H1 (cell line): Measurements from ENCODE around the gene HOXB5. TPM values are rescaled to one million over a fixed set of nuclear protein-coding genes. Genes with fewer than 3 reads are reported as not detected.

Experiments used
- CTCF ChIA-PET: fragments of 300-600 bp; sonication (Branson Sonifier 250); formaldehyde crosslinking; loops from one replicate; lab custom pipeline; 2021; ENCODE audit not compliant: partially characterized antibody; lab: Charles Lee
- POLR2A ChIA-PET: fragments of 300-600 bp; sonication (Branson Sonifier 250); formaldehyde crosslinking; loops from one replicate; lab custom pipeline; 2021; ENCODE audit warnings: inconsistent platforms; ENCODE audit not compliant: partially characterized antibody; lab: Charles Lee
- DNase-seq, 2 experiments: peaks; one replicate each; pipeline versions ENCODE4 v3.0.0 to v3.0.0-alpha.2; 2010 to 2022; ENCODE audit warnings: low spot score in 2 of 2, low read depth in 1 of 2, mixed read lengths in 1 of 2
- FAIRE-seq: peaks from 2 replicates; lab custom pipeline; 2011; peaks lifted over from hg19 to GRCh38; lab: Jason Lieb, UNC
- H2AFZ ChIP-seq: 2 replicates; pipeline ENCODE4 v1.8.1; 2012; ENCODE audit warnings: low read length, inconsistent platforms
- H2AK5ac ChIP-seq: 2 replicates; pipeline ENCODE4 v1.6.1; 2013; ENCODE audit warnings: low read depth, low read length
- H2BK120ac ChIP-seq: replicated peaks from 2 replicates; pipeline ENCODE3; 2013; ENCODE audit warnings: low read depth, low read length, inconsistent platforms
- H2BK12ac ChIP-seq: 2 replicates; pipeline ENCODE4 v1.6.1; 2013; ENCODE audit warnings: low read depth, low read length
- H2BK15ac ChIP-seq: 2 replicates; pipeline ENCODE4 v1.6.1; 2013; ENCODE audit warnings: low read length
- H2BK20ac ChIP-seq: 2 replicates; pipeline ENCODE4 v1.6.1; 2013; ENCODE audit warnings: low read length
- H2BK5ac ChIP-seq: 2 replicates; pipeline ENCODE4 v1.6.1; 2013; ENCODE audit warnings: low read depth, low read length
- H3K14ac ChIP-seq: 2 replicates; pipeline ENCODE4 v1.6.1; 2013; ENCODE audit warnings: inconsistent platforms; ENCODE audit not compliant: insufficient read length
- H3K18ac ChIP-seq: 2 replicates; pipeline ENCODE4 v1.6.1; 2013; ENCODE audit warnings: low read length; ENCODE audit errors: extremely low read depth
- H3K23ac ChIP-seq: 2 replicates; pipeline ENCODE4 v1.6.1; 2013; ENCODE audit warnings: inconsistent platforms; ENCODE audit not compliant: insufficient read length
- H3K23me2 ChIP-seq: 2 replicates; pipeline ENCODE4 v1.6.1; 2013; ENCODE audit warnings: low read depth, low read length
- H3K27ac ChIP-seq: 2 replicates; pipeline ENCODE4 v1.6.1; 2011; ENCODE audit warnings: low read depth, low read length, inconsistent platforms
- H3K27me3 ChIP-seq, 4 experiments: replicated peaks in 1 of 4; 1 replicate in 1 of 4; 2 replicates in 3 of 4; pipeline versions ENCODE4 v1.6.1 to v1.8.1; 2011 to 2013; ENCODE audit warnings: low read length in 3 of 4, mild to moderate bottlenecking in 3 of 4, inconsistent platforms in 2 of 4, mixed read lengths in 2 of 4, moderate library complexity in 1 of 4; ENCODE audit not compliant: control insufficient read depth in 3 of 4, insufficient read depth in 3 of 4; ENCODE audit errors: extremely low read depth in 1 of 4
- H3K36me3 ChIP-seq, 4 experiments: 2 replicates each; pipeline versions ENCODE4 v1.6.1 to v1.8.1; 2011 to 2013; ENCODE audit warnings: mild to moderate bottlenecking in 4 of 4, low read length in 3 of 4, moderate library complexity in 2 of 4, control low read depth in 1 of 4, inconsistent platforms in 1 of 4; ENCODE audit not compliant: insufficient read depth in 4 of 4, control insufficient read depth in 2 of 4
- H3K4ac ChIP-seq: replicated peaks from 2 replicates; pipeline ENCODE3; 2013; ENCODE audit warnings: low read length, low read depth, mixed read lengths, inconsistent platforms; ENCODE audit not compliant: insufficient read length
- H3K4me1 ChIP-seq, 4 experiments: replicated peaks in 1 of 4; 1 replicate in 1 of 4; 2 replicates in 3 of 4; pipeline versions ENCODE4 v1.6.1 to v1.8.1; 2011 to 2013; ENCODE audit warnings: low read length in 3 of 4, inconsistent platforms in 2 of 4, mixed read lengths in 1 of 4; ENCODE audit not compliant: insufficient read depth in 4 of 4, control insufficient read depth in 3 of 4
- H3K4me2 ChIP-seq, 2 experiments: 2 replicates each; pipeline versions ENCODE4 v1.6.1 to v1.8.1; 2011 to 2013; ENCODE audit warnings: low read depth in 2 of 2, low read length in 2 of 2, control low read depth in 1 of 2, inconsistent platforms in 1 of 2, mild to moderate bottlenecking in 1 of 2; ENCODE audit not compliant: insufficient read depth in 1 of 2
- H3K4me3 ChIP-seq, 4 experiments: fragments of 200-600, 300-600 bp in 1 of 4; sonication (generic), shearing (Covaris generic), sonication (Bioruptor Twin) in 1 of 4; 2 replicates each; pipeline versions ENCODE4 v1.5.1 to v1.8.1; 2011 to 2016; ENCODE audit warnings: low read length in 4 of 4, low read depth in 3 of 4, control low read depth in 2 of 4, inconsistent platforms in 2 of 4, mild to moderate bottlenecking in 2 of 4, mixed read lengths in 1 of 4, moderate library complexity in 1 of 4; ENCODE audit not compliant: insufficient read depth in 2 of 4; ENCODE audit errors: extremely low read depth in 1 of 4
- H3K56ac ChIP-seq: replicated peaks from 2 replicates; pipeline ENCODE3; 2013; ENCODE audit warnings: low read depth, mild to moderate bottlenecking, mixed read lengths, low read length, inconsistent platforms; ENCODE audit not compliant: insufficient read length
- H3K79me1 ChIP-seq: 2 replicates; pipeline ENCODE4 v1.6.1; 2013; ENCODE audit warnings: low read depth, low read length, control low read depth
- H3K79me2 ChIP-seq, 2 experiments: 2 replicates each; pipeline versions ENCODE4 v1.6.1 to v1.8.1; 2012 to 2013; ENCODE audit warnings: low read length in 2 of 2, mild to moderate bottlenecking in 2 of 2, inconsistent platforms in 1 of 2; ENCODE audit not compliant: insufficient read depth in 2 of 2, control insufficient read depth in 1 of 2
- H3K9ac ChIP-seq, 4 experiments: replicated peaks in 1 of 4; 1 replicate in 1 of 4; 2 replicates in 3 of 4; pipeline versions ENCODE4 v1.6.1 to v1.8.1; 2011 to 2013; ENCODE audit warnings: low read depth in 3 of 4, low read length in 3 of 4, control low read depth in 2 of 4, mild to moderate bottlenecking in 2 of 4, moderate library complexity in 2 of 4, inconsistent platforms in 1 of 4; ENCODE audit errors: extremely low read depth in 1 of 4
- H3K9me3 ChIP-seq, 2 experiments: 2 replicates each; pipeline versions ENCODE4 v1.6.1 to v1.8.1; 2012 to 2013; ENCODE audit warnings: mild to moderate bottlenecking in 2 of 2, moderate library complexity in 2 of 2, control low read depth in 1 of 2, inconsistent platforms in 1 of 2, low read depth in 1 of 2, low read length in 1 of 2, mixed read lengths in 1 of 2; ENCODE audit not compliant: insufficient read depth in 2 of 2
- H4K20me1 ChIP-seq, 2 experiments: replicated peaks in 1 of 2; 2 replicates each; pipeline versions ENCODE3 to v1.8.1; 2011 to 2013; ENCODE audit warnings: inconsistent platforms in 2 of 2, low read length in 2 of 2, mild to moderate bottlenecking in 1 of 2; ENCODE audit not compliant: insufficient read depth in 2 of 2, control insufficient read depth in 1 of 2
- H4K5ac ChIP-seq: 2 replicates; pipeline ENCODE4 v1.6.1; 2013; ENCODE audit warnings: low read length, low read depth, mixed read lengths, inconsistent platforms; ENCODE audit not compliant: insufficient read length
- H4K8ac ChIP-seq: 2 replicates; pipeline ENCODE4 v1.8.0; 2013; ENCODE audit warnings: mild to moderate bottlenecking, moderate library complexity, low read length, inconsistent platforms; ENCODE audit not compliant: insufficient read depth; ENCODE audit errors: extremely low read depth
- H4K91ac ChIP-seq: replicated peaks from 2 replicates; pipeline ENCODE3; 2013; ENCODE audit warnings: low read length, mixed read lengths, inconsistent platforms; ENCODE audit not compliant: insufficient read length
- EZH2 ChIP-seq: fragments of 200-600 bp; sonication (generic); IDR thresholded peaks from 2 replicates; pipeline ENCODE4 v1.7.1; 2012; ENCODE audit warnings: low read depth, mild to moderate bottlenecking, moderate library complexity, low read length, inconsistent platforms; ENCODE audit not compliant: severe bottlenecking
- WGBS, 2 experiments: shearing (Covaris generic) in 1 of 2; methylation state at CpG; one replicate each; pipeline versions ENCODE4 v1.1.6 to v1.1.7; 2013 to 2015; ENCODE audit warnings: low lambda C conversion rate in 2 of 2, mixed read lengths in 2 of 2, inconsistent platforms in 1 of 2, low coverage in 1 of 2, missing lambda C conversion rate in 1 of 2; ENCODE audit not compliant: insufficient replicate concordance in 2 of 2, insufficient coverage in 1 of 2, insufficient read length in 1 of 2; ENCODE audit errors: extremely low coverage in 1 of 2, missing lambda C conversion rate in 1 of 2; 5-methylcytosine and 5-hydroxymethylcytosine counted together
- polyA plus RNA-seq, 7 experiments: library from polyadenylated mRNA; depleted of rRNA in 3 of 7; stranded (reverse) in 5 of 7; unstranded in 2 of 7; fragments of >200 nt in 5 of 7; fragments of 200-250 nt in 2 of 7; gene quantifications; 1 replicate in 5 of 7; 2 replicates in 1 of 7; 4 replicates in 1 of 7; pipeline versions ENCODE4 v1.2.1 to v1.2.3, GENCODE V29; 2011 to 2013; ENCODE audit warnings: missing spikeins in 2 of 7, mixed read lengths in 2 of 7
- total RNA-seq: library from RNA; stranded (reverse); fragmentation: NEBNext Ultra II Directional; extraction: Animal tissue kit (Norgen Biotek cat#: 25700); gene quantifications from 2 replicates; pipeline ENCODE4 v1.2.1, GENCODE V29; 2021

Gene HOXB5
- total and polyA plus RNA-seq, 2 of the 8 experiments (the other 6 are each of a cell fraction or from before 2014, with no cell fraction given): not detected

GRCh38 chr17:48596735-48597527 lies 3.4 kb upstream of the HOXB5 start:
- H3K36me3 ChIP-seq: no peaks in the 10 kb centered on the region; a peak in 1 of 8 replicates
- H3K14ac ChIP-seq: no peak overlapping the region
- H2AK5ac ChIP-seq: 0 out of 2 replicates have a peak overlapping the region, but pooled peaks have one; percentile 6
- no peaks in the 10 kb centered on the region; a peak in 1 of 4 replicates for H3K9me3 ChIP-seq
- H3K27me3 ChIP-seq: peaks cover 96 to 100% (median 99%) of the 10 kb centered on the region in 4 experiments
- peaks cover 0 to 12% (median 6%) of the 10 kb centered on the region in 4 experiments; a peak in 5 of 7 replicates for H3K4me1 ChIP-seq
- DNase-seq (no peak), FAIRE-seq (no peak)
- no peak overlapping the region for H4K91ac ChIP-seq
- H3K9ac ChIP-seq: no peak overlapping the region
- no peak overlapping the region for H2BK5ac ChIP-seq
- ChIA-PET POLR2A (interaction anchor here (1.0 kb wide), 1 partner anchor 19 kb away, joined by 3 read pairs; no protein-coding TSS in a partner anchor), CTCF (interaction anchor here (0.6 to 7.0 kb wide), 6 partner anchors 9 to 48 kb away, joined by 3 to 53 read pairs (median 4); no protein-coding TSS in a partner anchor)
- no peak overlapping the region for H2BK120ac ChIP-seq
- WGBS, 2 experiments: 19% methylated on average over 18 of the region's 26 CpGs; no CpG with 5 or more reads in 1 of the 2 experiments
- H4K8ac ChIP-seq: no peak overlapping the region
- no peak overlapping the region for H3K56ac ChIP-seq
- H3K79me1 ChIP-seq: no peaks in the 10 kb centered on the region
- no peak overlapping the region; the same call in 1 of the 2 replicates for H3K18ac ChIP-seq
- H2BK15ac ChIP-seq: no peak overlapping the region
- peak overlapping the region; percentile 19 to 21; a peak in 1 of 4 replicates for H3K4me2 ChIP-seq
- H3K4me3 ChIP-seq: 0 out of 8 replicates have a peak overlapping the region, but pooled peaks of 1 of the 4 experiments have one; percentile 29
- no peak overlapping the region for H3K4ac ChIP-seq
- no peaks in the 10 kb centered on the region for H3K79me2 ChIP-seq
- no peak overlapping the region for H3K27ac ChIP-seq
- H4K5ac ChIP-seq: no peak overlapping the region
- peaks cover 41 to 58% of the 10 kb centered on the region in 2 experiments for H4K20me1 ChIP-seq
- H3K23ac ChIP-seq: no peak overlapping the region
- H2BK12ac ChIP-seq: no peak overlapping the region
- H3K23me2 ChIP-seq: no peaks in the 10 kb centered on the region; the same call in 1 of the 2 replicates
- no peak overlapping the region for H2AFZ ChIP-seq
- H2BK20ac ChIP-seq: no peak overlapping the region
- TF ChIP-seq EZH2: peak; percentile 40
